Muscle layer of duodenum (tissue), 2 donors: Measurements from ENCODE around the gene OR4F6.
"Not testable (repeated sequence)": the region's sequence is repeated elsewhere in the genome, so short reads cannot be mapped to it uniquely, and the experiment has no call there.

Experiments
- H3K27ac ChIP-seq: one replicate; pipeline ENCODE4 v1.7.0; 2013; ENCODE audit warnings: mild to moderate bottlenecking, low read length
- H3K27me3 ChIP-seq: one replicate; pipeline ENCODE4 v1.7.0; 2013; ENCODE audit warnings: low read depth, mild to moderate bottlenecking, control low read depth, low read length
- H3K36me3 ChIP-seq, 2 donors: one replicate each; pipeline ENCODE4 v1.7.0; 2013; ENCODE audit warnings: low read length in 2 of 2, control low read depth in 1 of 2, mild to moderate bottlenecking in 1 of 2; ENCODE audit not compliant: insufficient read depth in 2 of 2, control insufficient read depth in 1 of 2
- H3K4me1 ChIP-seq, 2 donors: one replicate each; pipeline ENCODE4 v1.7.0; 2013; ENCODE audit warnings: low read length in 2 of 2, mild to moderate bottlenecking in 2 of 2, control low read depth in 1 of 2, moderate library complexity in 1 of 2; ENCODE audit not compliant: insufficient read depth in 2 of 2, control insufficient read depth in 1 of 2
- H3K4me3 ChIP-seq, 2 donors: one replicate each; pipeline ENCODE4 v1.7.0; 2013; ENCODE audit warnings: low read length in 2 of 2, low read depth in 1 of 2, mild to moderate bottlenecking in 1 of 2
- H3K9me3 ChIP-seq, 2 donors: one replicate each; pipeline ENCODE4 v1.7.0; 2013; ENCODE audit warnings: low read length in 2 of 2, control low read depth in 1 of 2, mild to moderate bottlenecking in 1 of 2; ENCODE audit not compliant: control insufficient read depth in 1 of 2
- donor health status: healthy.

Gene OR4F6

DNA sequence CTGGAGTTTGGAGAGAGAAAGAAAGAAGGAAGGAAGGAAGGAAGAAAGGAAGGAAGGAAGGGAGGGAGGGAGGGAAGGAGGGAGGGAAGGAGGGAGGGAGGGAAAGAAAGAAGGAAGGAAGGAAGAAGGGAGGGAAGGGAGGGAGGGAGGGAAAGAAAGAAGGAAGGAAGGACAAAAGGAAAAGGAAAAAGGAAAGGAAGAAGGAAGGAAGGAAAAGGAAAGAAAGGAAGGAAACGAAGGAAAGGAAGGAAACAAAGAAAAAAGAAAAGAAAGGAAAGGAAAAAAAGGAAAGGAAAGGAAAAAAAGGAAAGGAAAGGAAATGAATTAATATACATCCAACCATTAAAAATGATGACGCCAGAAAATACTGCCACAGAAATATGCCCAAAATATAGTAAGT lies 18.7 kb upstream of the OR4F6 start:
- H3K4me1 ChIP-seq, result no peaks in the 10 kb centered on the region
- H3K36me3 ChIP-seq, result no peaks in the 10 kb centered on the region
- no peak overlapping the region for H3K27ac ChIP-seq
- no peaks in the 10 kb centered on the region for H3K9me3 ChIP-seq
- no peak overlapping the region for H3K4me3 ChIP-seq
- H3K27me3 ChIP-seq, result no peaks in the 10 kb centered on the region

DNA sequence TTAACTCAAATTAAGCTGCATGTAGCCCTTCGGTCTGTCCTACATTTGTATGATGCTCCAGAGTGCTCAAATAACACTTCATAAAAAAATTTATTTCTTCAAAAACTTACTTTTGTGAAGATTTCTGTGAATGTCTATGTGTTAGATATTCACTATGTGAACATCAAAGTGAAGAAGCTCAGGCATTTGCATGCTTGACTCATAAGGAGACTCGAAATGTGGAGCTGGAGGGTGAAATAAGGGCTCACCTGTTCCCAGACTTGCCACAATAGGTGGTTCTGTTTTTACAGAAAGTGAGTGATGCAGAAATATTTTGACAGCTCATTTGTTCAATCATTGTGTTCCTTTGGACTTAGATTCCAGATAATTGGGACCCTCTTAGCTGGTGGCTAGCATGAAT lies 16.9 kb upstream of the OR4F6 start:
- not testable (repeated sequence) for H3K4me3 ChIP-seq, H3K9me3 ChIP-seq, H3K36me3 ChIP-seq, H3K27me3 ChIP-seq, H3K27ac ChIP-seq, H3K4me1 ChIP-seq

DNA sequence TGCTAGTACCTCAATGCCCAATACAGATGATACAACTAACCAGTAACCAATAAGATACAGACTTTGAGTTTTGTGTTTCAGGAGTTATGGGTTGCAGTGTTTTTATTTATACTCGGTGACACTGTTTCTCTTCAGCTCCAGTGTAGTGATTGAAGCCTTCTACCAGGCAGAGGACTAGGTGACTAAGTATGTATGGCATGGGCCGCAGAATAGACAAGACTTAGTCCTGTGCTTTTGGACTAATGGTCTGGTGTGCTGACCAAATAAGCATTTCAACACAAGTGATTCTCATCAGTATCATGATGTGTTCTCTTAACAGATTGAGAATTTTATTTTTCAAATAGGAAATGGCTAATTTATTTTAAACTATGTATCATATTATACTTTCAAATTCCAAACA lies 15.3 kb upstream of the OR4F6 start:
- not testable (repeated sequence) for H3K4me3 ChIP-seq

DNA sequence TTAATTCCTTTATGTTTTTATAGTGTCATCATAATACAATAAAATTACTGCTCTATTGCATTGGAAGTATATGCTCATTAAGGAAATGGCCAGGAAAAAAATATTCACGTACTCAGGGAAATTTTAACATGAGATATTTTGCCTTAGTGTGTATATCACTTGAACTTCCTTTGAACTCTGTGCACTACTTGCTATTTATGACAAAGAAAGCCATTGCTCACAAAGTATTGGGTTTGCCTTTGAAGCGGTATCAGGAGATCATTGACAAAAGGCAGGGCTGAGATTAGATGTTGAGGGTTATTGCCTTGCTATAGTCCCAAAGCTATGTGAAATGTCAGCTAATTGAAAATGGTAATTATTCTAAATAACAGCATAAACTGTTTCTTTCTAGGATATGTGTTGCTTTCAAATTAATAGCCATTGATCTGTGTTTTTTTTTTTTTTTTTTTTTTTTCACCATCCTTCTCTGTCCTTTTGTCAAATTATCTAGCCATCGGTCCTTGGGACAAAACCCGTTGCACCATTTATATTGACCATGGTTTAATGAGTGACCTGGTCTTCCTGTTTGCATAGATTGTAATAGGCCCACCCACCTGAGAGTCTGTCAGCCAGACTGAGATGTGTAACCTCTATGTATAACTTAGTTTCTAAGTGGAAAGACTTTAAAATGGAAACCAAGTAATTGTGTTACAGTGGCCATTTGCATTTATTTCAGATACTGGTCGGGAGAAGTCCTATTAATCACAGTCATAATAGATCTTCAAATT lies 14.6 kb upstream of the OR4F6 start:
- H3K27me3 ChIP-seq, H3K27ac ChIP-seq, H3K4me3 ChIP-seq, H3K9me3 ChIP-seq, H3K4me1 ChIP-seq, H3K36me3 ChIP-seq: not testable (repeated sequence)

More for the DNA sequence above, 15.3 kb upstream of the OR4F6 start:
- not testable (repeated sequence) for H3K36me3 ChIP-seq, H3K27ac ChIP-seq, H3K27me3 ChIP-seq, H3K4me1 ChIP-seq, H3K9me3 ChIP-seq

DNA sequence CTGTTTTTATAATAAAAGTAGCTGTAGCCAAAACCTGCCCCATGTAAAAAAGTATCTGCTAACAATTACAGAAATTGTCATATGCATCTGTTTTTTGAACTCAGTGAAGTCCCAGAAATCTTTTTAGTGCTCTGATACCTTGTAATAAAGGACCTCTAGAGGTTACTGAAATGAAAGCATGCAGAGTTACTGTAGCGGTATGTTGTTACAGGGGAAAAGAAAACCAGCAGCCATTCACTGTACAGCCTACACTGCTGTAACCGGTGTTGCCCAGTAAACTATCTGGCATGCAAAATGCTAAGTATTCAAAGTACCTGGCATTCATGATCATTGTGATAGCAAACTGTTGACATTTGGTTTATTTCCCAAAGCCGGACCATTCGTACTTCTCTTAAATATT lies 12.6 kb upstream of the OR4F6 start:
- H3K27ac ChIP-seq, H3K36me3 ChIP-seq, H3K4me3 ChIP-seq: not testable (repeated sequence)

GRCh38 chr15:101793981-101794380 lies 9.3 kb upstream of the OR4F6 start:
- H3K4me3 ChIP-seq, H3K27ac ChIP-seq, H3K9me3 ChIP-seq, H3K27me3 ChIP-seq, H3K4me1 ChIP-seq, H3K36me3 ChIP-seq: not testable (repeated sequence)

More for the DNA sequence above, 12.6 kb upstream of the OR4F6 start:
- not testable (repeated sequence) for H3K27me3 ChIP-seq, H3K9me3 ChIP-seq, H3K4me1 ChIP-seq

DNA sequence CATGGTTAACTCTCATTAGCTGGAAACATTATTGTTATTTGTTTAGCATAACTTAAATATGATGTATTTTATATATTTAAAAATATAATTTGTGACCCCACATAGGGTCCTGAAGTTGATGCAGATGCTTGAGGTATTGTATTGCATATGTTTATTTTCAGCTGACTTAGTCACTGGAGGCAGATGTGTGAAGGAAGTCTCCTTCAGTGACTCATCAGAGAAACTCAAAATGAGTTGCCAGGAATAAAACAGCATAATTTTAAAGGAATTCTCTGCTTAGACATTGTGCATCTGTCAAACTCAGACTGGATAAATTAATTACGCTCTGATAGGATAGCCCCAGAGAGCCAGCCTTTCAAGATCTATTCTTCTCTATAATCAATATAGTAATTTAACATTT lies 7.9 kb upstream of the OR4F6 start:
- H3K27me3 ChIP-seq, result no peaks in the 10 kb centered on the region
- no peaks in the 10 kb centered on the region for H3K9me3 ChIP-seq
- H3K4me3 ChIP-seq, result no peak overlapping the region
- H3K4me1 ChIP-seq, result no peaks in the 10 kb centered on the region
- H3K27ac ChIP-seq, result no peak overlapping the region
- no peaks in the 10 kb centered on the region for H3K36me3 ChIP-seq

DNA sequence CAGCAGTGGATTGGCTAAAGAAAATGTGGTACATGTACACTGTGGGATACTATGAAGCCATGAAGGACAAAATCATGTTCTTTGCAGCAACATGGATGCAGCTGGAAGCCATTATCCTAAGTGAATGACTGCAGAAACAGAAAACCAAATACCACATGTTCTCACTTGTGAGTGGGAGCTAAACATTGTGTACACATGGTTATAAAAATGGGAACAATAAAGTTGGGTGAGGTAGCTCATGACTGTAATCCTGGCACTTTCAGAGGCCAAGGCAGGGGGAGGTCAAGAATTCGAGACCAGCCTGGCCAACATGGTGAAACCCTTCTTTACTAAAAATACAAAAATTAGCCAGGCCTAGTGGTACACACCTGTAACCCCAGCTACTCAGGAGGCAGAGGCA lies 3.6 kb upstream of the OR4F6 start:
- Histone ChIP-seq H3K9me3 (no peaks in the 10 kb centered on the region), H3K27ac (no peak overlapping the region), H3K27me3 (no peaks in the 10 kb centered on the region), H3K4me3 (no peak overlapping the region), H3K4me1 (no peaks in the 10 kb centered on the region), H3K36me3 (no peaks in the 10 kb centered on the region)

DNA sequence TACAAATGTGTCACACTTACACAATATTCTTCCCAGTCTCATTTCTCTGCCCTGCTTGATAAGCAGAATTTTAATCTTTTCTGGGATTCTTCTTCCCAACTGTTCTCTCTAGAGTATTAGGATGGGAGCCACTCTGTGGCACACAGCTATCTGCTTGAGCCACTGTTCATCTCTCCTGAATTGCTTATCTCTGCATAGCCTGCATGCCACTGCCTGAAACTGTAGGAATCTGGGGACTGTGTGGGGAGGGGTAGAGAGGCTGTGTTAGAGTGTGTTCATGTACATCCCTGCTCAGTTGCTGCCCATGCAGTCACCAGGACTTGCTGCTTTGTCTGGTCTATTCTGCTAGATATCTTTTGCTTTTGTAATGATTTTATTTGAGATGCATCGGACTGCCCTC lies 2.3 kb upstream of the OR4F6 start:
- Histone ChIP-seq H3K9me3 (no peaks in the 10 kb centered on the region), H3K36me3 (no peaks in the 10 kb centered on the region), H3K27ac (no peak overlapping the region), H3K4me3 (no peak overlapping the region), H3K4me1 (no peaks in the 10 kb centered on the region), H3K27me3 (no peaks in the 10 kb centered on the region)

- H3K27ac ChIP-seq, result no peak overlapping the region
- no peaks in the 10 kb centered on the region for H3K27me3 ChIP-seq
- H3K36me3 ChIP-seq, result no peaks in the 10 kb centered on the region
- no peak overlapping the region for H3K4me3 ChIP-seq
- H3K4me1 ChIP-seq, result no peaks in the 10 kb centered on the region
- no peaks in the 10 kb centered on the region for H3K9me3 ChIP-seq
Measured at GRCh38 chr15:101803676-101804075, 367 bp downstream of the OR4F6 start.

DNA sequence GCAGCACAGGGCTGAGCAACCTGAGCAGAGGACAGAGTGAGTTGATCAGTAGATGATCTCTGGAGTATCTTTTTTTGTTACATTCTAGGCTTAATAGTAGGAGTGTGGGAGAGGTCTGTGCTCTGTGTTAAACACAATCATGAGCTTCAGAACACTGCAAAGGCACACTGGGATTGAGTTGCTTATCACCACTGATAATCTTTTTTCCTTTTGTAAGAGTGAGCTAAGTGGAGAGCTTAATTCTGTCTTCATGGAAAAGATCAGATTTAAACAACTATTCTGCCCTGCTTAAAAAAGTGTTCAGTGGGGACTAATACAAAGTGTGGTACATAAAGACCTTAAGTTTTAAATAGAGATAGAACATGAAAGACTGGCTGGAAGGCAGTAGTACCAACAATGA lies 1.1 kb downstream of the OR4F6 start:
- Histone ChIP-seq H3K4me3 (no peak overlapping the region), H3K36me3 (no peaks in the 10 kb centered on the region), H3K27ac (no peak overlapping the region), H3K9me3 (no peaks in the 10 kb centered on the region), H3K4me1 (no peaks in the 10 kb centered on the region), H3K27me3 (no peaks in the 10 kb centered on the region)

DNA sequence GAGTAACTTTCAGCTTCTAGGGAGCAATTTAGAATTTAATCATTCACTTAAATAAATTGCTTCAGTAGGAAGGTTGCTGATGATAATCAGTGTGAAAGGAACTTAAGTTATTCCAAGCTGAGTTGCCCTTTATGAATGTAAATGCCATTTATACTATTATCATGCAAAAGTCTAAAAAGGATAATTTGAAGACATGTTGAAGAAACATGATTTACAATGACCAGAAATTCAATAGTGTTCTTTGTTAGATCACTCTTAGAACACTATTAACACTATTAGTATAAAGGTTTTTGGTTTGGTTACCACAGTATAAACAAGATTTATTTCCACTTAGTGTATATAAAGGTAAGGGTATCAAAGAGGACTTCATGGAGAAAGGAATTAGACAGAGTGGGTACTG lies 1.6 kb downstream of the OR4F6 start:
- no peak overlapping the region for H3K27ac ChIP-seq
- H3K36me3 ChIP-seq, result no peaks in the 10 kb centered on the region
- H3K27me3 ChIP-seq, result no peaks in the 10 kb centered on the region
- H3K4me3 ChIP-seq, result no peak overlapping the region
- H3K4me1 ChIP-seq, result no peaks in the 10 kb centered on the region
- H3K9me3 ChIP-seq, result no peaks in the 10 kb centered on the region
